Measurements from ENCODE around the gene WBP1. TPM values are rescaled to one million over a fixed set of nuclear protein-coding genes. Genes with fewer than 3 reads are reported as not detected.
A peak's percentile ranks its signal among the peaks of the same experiment; 100 is the strongest.

The WBP1 gene
- total RNA-seq, 1 experiment from 2014 or later, result 66.0 TPM

DNA sequence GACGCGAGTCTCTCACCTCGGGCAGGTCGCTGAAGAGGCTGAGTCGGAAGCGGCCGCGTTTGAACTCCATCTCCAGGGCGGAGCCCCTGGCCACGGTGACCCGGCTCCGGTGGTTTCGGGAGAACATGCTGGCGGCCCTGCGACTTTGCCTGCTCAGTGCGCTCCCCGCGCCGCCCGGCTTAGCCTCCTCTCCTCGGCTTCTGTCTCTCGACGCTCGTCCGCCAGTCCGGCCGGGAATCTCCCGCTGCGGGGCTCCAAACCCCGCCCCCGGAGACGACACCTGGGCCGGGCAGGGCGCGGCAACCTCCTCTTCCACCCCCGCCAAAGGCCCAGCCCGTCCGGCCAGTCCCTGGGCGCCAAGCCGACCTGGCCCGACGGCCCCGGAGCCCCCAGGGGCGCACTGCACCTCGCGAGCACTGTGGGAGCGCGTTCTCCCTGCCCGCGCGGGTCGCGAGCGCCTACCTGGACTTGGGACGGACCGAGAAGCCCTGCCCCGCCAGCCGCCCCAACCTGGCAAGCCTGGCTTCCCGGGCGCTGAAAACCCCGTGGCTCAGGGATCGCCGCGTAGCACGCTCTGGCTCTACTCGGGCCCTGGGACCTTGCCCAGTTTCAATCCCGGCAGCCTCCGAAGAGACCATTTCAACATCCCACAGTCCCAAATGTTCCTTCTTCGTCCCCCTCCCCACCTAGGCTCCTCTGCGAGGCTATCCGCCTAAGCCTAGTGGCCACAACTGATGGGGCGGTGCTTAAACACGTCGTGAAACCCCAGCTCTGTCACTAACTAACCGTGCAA is 16.4 kb upstream of the WBP1 start, which contains the start of gene RTKN (continued):
- TF ChIP-seq, protein P1, sequence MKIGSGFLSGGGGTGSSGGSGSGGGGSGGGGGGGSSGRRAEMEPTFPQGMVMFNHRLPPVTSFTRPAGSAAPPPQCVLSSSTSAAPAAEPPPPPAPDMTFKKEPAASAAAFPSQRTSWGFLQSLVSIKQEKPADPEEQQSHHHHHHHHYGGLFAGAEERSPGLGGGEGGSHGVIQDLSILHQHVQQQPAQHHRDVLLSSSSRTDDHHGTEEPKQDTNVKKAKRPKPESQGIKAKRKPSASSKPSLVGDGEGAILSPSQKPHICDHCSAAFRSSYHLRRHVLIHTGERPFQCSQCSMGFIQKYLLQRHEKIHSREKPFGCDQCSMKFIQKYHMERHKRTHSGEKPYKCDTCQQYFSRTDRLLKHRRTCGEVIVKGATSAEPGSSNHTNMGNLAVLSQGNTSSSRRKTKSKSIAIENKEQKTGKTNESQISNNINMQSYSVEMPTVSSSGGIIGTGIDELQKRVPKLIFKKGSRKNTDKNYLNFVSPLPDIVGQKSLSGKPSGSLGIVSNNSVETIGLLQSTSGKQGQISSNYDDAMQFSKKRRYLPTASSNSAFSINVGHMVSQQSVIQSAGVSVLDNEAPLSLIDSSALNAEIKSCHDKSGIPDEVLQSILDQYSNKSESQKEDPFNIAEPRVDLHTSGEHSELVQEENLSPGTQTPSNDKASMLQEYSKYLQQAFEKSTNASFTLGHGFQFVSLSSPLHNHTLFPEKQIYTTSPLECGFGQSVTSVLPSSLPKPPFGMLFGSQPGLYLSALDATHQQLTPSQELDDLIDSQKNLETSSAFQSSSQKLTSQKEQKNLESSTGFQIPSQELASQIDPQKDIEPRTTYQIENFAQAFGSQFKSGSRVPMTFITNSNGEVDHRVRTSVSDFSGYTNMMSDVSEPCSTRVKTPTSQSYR (CRISPR knock-in tag; IDR thresholded peaks at IDR 0.05), result no peak
- TF ChIP-seq AR (CRISPR knock-in tag; IDR thresholded peaks at IDR 0.05) (no peak), ZNF219 (CRISPR knock-in tag; IDR thresholded peaks at IDR 0.05; ENCODE audit: borderline replicate concordance) (peak; percentile 83; the same call in 1 of the 2 replicates), CBFB (CRISPR knock-in tag; IDR thresholded peaks at IDR 0.05; ENCODE audit: low read depth) (peak; percentile 65; the same call in 1 of the 2 replicates), NFYB (CRISPR knock-in tag; conservative IDR thresholded peaks at IDR 0.05; ENCODE audit: low read depth) (no peak), E2F4 (CRISPR knock-in tag; IDR thresholded peaks at IDR 0.05; ENCODE audit: borderline replicate concordance, low read depth) (no peak), TP53 (CRISPR knock-in tag; IDR thresholded peaks at IDR 0.05) (no peak), RORB (CRISPR knock-in tag; IDR thresholded peaks at IDR 0.05) (no peak), ARID4B (CRISPR knock-in tag; IDR thresholded peaks at IDR 0.05; ENCODE audit: borderline replicate concordance) (0 out of 2 replicates have a peak, but pooled peaks have one; percentile 57), FOXP4 (CRISPR knock-in tag; IDR thresholded peaks at IDR 0.05) (peak; percentile 31; the same call in 1 of the 2 replicates), ZNF138 (CRISPR knock-in tag; conservative IDR thresholded peaks at IDR 0.05) (0 out of 2 replicates have a peak, but pooled peaks have one; percentile 68), ATF2 (CRISPR knock-in tag; IDR thresholded peaks at IDR 0.05; ENCODE audit: borderline replicate concordance, low read depth) (no peak), ZNF317 (CRISPR knock-in tag; IDR thresholded peaks at IDR 0.05; ENCODE audit: borderline replicate concordance, low read depth) (no peak), SOX15 (CRISPR knock-in tag; IDR thresholded peaks at IDR 0.05) (no peak)
- TF ChIP-seq, protein P2, sequence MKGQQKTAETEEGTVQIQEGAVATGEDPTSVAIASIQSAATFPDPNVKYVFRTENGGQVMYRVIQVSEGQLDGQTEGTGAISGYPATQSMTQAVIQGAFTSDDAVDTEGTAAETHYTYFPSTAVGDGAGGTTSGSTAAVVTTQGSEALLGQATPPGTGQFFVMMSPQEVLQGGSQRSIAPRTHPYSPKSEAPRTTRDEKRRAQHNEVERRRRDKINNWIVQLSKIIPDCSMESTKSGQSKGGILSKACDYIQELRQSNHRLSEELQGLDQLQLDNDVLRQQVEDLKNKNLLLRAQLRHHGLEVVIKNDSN (CRISPR knock-in tag; IDR thresholded peaks at IDR 0.05), result no peak
- TF ChIP-seq, protein P3, sequence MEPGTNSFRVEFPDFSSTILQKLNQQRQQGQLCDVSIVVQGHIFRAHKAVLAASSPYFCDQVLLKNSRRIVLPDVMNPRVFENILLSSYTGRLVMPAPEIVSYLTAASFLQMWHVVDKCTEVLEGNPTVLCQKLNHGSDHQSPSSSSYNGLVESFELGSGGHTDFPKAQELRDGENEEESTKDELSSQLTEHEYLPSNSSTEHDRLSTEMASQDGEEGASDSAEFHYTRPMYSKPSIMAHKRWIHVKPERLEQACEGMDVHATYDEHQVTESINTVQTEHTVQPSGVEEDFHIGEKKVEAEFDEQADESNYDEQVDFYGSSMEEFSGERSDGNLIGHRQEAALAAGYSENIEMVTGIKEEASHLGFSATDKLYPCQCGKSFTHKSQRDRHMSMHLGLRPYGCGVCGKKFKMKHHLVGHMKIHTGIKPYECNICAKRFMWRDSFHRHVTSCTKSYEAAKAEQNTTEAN (CRISPR knock-in tag; IDR thresholded peaks at IDR 0.05), result no peak
- TF ChIP-seq, protein P4, sequence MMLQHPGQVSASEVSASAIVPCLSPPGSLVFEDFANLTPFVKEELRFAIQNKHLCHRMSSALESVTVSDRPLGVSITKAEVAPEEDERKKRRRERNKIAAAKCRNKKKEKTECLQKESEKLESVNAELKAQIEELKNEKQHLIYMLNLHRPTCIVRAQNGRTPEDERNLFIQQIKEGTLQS (CRISPR knock-in tag; conservative IDR thresholded peaks at IDR 0.05), result no peak
